GM12865 (cell line): Measurements from ENCODE around the gene ALG10B.
"Not testable (repeated sequence)": the region's sequence is repeated elsewhere in the genome, so short reads cannot be mapped to it uniquely, and the experiment has no call there.

ENCODE experiments used
- DNase-seq: peaks from one replicate; pipeline ENCODE4 v3.0.0; 2010; ENCODE audit warnings: low read depth
- H3K4me3 ChIP-seq: 2 replicates; pipeline ENCODE4 v1.5.1; 2011; ENCODE audit warnings: mild to moderate bottlenecking, low read depth, low read length, control low read depth
- TF ChIP-seq, protein P1 (sequence below): IDR thresholded peaks from 2 replicates; pipeline ENCODE4 v1.5.1; 2011; ENCODE audit warnings: low read length, control low read depth, low read depth, inconsistent platforms; ENCODE audit not compliant: insufficient read depth; ENCODE audit errors: missing control alignments

Gene ALG10B

DNA sequence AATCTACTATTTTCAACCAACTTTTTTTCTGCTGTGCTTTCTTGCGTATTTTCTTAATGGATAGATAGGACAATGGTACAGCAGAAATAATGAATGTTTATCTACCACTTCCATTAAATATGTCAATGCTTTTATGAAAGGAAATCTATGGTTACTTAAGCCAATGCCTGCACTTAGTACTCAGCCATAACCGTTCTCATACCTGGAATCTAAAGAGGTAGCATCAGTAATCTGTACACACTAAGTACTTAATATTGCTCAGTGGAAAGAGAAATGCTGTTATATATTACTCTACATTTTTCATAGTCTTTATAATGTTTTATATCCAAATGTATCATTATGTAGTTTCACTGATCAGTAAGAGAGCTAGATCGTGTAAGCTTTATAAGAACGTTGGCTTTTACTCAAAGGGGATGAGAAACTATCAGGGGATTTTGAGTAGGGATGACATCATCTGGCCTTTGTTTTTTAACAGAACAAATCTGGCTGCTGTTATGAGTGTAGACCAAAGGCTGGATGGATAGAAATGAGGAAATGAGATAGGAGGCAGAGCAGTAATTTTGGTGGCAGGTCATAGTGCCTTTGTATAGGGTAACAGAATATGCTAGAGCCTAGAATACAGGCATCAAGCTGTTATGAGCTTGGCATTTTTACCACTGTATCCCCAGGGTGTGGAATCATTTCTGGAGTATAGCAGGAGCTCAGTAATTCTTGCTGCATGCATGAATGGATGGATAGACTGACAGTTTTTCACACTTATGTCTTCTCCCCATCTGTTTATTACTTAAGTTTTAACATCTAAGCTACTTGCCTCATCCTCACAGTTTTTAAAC is 34.0 kb downstream of the ALG10B start:
- no peak overlapping the region; the same call in 1 of the 2 replicates for H3K4me3 ChIP-seq
- DNase-seq = peak; percentile 78
- TF ChIP-seq, protein P1, sequence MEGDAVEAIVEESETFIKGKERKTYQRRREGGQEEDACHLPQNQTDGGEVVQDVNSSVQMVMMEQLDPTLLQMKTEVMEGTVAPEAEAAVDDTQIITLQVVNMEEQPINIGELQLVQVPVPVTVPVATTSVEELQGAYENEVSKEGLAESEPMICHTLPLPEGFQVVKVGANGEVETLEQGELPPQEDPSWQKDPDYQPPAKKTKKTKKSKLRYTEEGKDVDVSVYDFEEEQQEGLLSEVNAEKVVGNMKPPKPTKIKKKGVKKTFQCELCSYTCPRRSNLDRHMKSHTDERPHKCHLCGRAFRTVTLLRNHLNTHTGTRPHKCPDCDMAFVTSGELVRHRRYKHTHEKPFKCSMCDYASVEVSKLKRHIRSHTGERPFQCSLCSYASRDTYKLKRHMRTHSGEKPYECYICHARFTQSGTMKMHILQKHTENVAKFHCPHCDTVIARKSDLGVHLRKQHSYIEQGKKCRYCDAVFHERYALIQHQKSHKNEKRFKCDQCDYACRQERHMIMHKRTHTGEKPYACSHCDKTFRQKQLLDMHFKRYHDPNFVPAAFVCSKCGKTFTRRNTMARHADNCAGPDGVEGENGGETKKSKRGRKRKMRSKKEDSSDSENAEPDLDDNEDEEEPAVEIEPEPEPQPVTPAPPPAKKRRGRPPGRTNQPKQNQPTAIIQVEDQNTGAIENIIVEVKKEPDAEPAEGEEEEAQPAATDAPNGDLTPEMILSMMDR = no peak

DNA sequence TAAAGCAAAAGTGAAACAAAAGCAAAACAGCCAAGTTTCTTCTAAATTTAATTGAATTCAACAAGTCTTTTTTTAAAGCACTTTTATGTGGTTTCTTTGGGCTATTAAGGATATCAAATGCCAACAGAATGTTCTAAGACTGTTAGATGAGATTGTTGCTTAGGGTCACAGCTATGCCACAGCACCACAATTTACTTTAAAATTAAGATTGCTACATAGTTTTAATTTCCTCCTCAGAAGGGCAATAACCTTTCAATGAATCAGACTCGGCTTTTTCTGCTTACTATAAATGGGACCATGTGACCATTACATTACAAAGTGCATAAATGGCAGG is 34.6 kb downstream of the ALG10B start:
- not testable (repeated sequence) for DNase-seq, H3K4me3 ChIP-seq

DNA sequence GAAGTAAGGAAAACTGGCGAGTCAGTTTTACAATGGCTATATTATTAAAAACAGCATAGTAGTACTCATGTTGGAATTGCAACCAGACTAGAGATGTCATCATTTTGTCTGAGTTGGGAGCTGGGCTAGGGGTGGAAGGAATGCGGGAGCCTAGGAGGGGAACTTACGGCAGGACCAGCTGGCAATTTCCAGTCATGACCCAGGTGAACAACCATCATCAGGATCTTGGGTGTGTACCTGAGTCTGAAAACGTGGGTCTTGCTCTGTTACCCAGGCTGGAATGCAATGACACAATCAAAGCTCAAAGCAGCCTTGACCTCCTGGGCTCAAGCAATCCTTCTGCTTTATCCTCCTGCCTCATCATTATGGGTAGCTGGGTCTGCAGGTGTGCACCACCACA is 50.9 kb downstream of the ALG10B start:
- DNase-seq = no peak
- TF ChIP-seq, protein P1 = no peak
- H3K4me3 ChIP-seq = no peak overlapping the region

DNA sequence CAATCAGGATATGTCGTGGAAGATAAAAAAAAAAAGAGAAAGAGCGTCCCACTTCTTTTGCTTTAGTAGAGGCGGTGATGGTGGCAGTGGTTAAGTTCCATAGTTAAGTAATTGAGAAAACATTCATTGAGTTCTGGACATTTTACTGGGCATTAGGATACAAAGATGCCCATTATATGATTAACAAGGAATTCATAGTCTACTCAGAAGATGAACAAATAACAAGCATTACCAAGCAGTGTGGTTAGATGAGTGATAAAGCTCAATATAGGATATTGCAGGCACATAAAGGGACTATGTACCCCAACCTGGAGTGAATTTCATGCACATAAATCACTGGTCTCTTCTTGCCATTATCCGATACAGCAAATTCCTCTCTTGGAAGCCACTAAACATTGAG is 53.7 kb downstream of the ALG10B start:
- DNase-seq = no peak
- TF ChIP-seq, protein P1 = no peak
- H3K4me3 ChIP-seq = no peak overlapping the region

DNA sequence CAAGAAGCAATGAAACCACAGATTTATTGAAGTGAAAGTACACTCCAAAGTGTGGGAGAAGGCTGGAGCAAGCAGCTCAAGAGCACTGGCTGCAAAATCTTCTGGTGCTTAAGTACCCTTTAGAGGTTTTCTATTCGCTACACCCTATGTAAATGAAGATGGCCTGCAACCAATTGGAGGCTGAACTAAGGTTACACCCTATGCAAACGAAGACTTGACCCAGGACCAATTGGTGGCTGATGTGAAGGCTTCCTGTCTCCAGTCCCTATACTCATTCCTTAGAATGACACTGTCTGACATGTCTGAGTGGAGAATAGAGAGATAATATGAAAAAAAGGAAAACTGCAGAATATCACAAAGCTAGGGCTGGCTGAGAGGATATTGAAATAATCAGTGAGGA is 57.2 kb downstream of the ALG10B start:
- no peak overlapping the region for H3K4me3 ChIP-seq
- no peak for DNase-seq
- TF ChIP-seq, protein P1 = no peak

DNA sequence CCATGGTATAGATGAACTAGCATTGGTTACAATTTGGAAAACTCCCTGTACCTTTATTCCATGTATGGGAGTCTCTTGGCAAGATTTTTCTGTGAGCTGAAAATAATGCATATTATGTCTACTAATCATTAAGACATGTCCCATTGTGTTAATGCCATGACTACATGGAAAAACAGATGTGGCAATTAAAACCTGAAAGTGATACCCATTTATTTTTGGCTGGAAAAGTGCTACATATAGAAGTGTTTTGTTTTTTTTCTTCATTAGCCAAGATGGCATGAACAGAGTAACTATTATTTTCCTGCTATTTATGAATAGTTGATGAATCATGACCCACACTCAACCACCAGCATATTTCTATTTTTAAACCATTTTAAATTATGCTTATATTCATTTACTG is 58.2 kb downstream of the ALG10B start:
- DNase-seq = no peak
- no peak overlapping the region for H3K4me3 ChIP-seq
- TF ChIP-seq, protein P1 = no peak
